GM20000 (cell line): ENCODE measurements around the gene TICRR.

Source experiments
- DNase-seq: peaks from one replicate; pipeline ENCODE4 v3.0.0; 2012; ENCODE audit warnings: low spot score
- TF ChIP-seq, protein P1 (sequence below): IDR thresholded peaks from 2 replicates; pipeline ENCODE4 v1.5.1; 2012; ENCODE audit warnings: mild to moderate bottlenecking, control low read depth; ENCODE audit errors: extremely low read depth, missing control alignments

Gene TICRR

DNA sequence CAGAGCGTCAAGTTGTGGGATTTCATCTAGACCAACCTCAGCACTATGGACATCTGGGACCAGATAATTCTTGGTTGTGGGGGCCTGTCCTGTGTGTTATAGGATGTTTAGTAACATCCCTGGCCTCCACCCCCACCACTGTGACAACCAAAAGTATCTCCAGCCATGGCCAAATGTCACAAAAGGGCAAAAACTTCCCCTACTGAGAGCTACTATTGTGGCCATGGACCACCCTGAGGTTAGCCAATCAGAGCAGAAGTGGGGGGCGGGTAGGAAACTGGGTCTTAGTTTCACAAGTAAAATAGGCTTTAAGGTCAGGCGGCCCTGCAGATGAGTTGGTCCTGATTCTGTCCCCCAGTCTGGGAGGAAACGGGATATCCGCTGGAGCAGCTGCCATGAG, 54.6 kb downstream of the TICRR start:
- TF ChIP-seq, protein P1, sequence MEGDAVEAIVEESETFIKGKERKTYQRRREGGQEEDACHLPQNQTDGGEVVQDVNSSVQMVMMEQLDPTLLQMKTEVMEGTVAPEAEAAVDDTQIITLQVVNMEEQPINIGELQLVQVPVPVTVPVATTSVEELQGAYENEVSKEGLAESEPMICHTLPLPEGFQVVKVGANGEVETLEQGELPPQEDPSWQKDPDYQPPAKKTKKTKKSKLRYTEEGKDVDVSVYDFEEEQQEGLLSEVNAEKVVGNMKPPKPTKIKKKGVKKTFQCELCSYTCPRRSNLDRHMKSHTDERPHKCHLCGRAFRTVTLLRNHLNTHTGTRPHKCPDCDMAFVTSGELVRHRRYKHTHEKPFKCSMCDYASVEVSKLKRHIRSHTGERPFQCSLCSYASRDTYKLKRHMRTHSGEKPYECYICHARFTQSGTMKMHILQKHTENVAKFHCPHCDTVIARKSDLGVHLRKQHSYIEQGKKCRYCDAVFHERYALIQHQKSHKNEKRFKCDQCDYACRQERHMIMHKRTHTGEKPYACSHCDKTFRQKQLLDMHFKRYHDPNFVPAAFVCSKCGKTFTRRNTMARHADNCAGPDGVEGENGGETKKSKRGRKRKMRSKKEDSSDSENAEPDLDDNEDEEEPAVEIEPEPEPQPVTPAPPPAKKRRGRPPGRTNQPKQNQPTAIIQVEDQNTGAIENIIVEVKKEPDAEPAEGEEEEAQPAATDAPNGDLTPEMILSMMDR = no peak
- peak; percentile 17 for DNase-seq

DNA sequence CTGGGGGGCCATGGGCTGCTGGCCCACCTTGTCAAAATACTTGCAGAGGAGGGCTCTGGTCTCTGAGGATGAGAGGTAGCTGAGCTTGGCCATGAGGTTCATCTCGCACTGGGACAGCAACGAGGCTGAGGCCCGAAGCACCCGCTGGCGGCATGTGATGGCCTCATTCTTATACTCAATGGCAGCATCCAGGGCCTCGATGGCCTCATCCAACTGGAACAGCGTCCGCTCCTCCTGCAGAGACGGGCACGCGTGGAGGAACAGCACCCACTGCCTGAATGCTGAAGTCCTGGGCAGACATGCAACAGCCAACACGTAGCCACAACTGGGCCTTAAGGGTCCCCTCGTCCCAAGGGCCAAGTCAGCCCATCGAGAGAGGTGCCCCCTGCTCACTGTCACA, 55.0 kb downstream of the TICRR start:
- TF ChIP-seq, protein P1 = no peak
- no peak for DNase-seq

DNA sequence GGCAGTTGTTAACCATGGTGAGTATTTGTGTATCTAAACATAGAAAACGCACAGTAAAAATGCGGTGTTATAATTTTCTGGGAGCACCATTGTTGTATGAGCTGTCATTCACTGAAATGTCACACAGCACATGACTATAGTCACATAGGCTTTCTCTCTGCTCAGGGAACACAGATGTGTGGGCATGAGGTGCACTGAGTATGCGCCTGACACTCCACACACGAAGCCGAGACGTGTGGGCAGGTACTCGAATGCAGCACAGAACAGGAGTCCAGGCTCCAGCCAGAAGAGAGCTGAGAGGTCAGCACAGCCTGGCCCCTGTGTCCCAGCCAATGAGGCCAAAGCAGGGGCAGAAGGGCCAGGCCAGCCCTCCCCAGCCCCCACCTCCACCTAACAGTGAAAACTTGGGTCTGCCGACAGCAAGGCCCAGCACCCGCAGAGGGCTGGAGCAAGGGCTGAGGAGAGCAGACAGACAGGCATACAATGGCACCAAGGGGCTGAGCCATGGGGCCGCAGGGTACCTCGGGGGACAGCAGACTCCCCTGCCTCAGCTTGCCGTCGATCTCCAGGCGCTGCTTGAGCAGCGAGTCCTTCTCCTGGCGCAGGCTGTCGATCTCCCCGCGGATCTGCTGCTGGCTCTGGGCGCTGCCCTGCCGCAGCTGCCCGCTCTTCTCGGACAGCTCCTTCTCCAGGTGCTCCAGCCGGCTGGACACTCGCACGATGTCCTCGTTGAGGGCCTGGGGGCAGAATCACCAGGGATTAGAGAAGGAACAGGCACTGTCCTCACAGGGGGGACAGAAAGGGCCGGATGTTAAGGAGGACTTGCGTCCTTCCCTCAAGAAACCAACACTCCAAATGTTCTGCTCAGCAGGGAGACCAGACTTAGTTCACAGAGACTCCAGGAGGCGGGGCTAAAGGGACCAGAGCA, 56.0 kb downstream of the TICRR start:
- TF ChIP-seq, protein P1 = no peak
- no peak for DNase-seq

DNA sequence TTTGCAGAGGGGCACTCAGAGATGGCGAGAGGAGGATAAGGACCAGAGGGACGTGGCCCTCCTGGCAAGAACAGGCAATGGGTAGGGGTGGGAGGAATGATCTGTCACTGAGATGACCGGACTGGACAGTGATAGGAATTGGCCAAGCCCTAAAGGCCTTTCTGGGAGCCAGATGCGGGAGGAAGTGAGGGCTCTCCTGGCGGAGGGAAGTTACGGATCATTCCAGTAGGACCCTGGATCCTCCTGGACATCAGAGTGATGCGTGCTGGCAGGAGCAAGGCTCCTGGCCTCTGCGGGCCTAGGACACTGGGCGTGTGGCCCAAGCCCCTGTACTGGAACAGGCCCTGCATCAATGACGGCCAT, 56.6 kb downstream of the TICRR start:
- DNase-seq = no peak
- TF ChIP-seq, protein P1 = no peak

DNA sequence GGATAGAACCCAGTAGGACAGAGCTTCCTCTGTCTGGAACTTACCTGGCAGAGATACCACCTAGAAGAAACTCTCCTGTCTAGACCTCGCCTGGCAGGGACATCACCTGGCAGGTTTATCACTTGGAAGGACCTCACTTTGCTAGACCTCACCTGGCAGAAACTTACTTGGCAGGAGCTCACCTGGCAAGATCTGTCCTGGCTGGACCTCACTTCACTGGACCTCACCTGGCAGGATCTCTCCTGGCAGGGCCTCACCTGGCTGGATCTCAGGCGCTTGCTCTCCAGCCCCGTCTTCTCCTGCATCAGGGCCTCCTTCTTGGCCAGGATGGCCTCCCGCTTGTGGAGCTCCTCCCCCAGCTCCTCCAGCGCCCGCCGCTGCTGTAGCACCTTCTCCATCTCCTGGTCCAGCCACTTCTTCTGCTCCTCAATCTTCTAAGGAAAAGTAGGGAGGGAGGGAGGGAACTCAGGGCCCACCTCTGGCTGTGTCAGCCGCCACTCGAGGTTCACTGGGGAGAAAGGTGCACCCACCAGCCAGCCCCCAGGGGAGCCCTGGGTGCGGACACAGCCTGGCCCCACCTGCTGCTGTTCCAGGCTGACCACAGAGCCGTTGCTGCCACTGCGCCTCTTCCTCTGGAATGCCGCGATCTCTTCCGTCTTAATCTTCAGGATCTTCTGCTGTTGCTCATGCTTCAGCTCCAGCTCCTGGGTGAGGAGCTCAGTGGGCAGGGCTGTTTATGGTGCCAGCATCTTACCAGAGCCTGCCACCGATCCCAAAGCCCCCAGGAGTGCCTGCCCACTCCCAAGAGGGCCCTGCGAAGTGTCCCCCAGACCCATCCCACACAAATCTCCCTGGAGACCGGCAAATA, 57.5 kb downstream of the TICRR start:
- no peak for DNase-seq
- TF ChIP-seq, protein P1 = no peak

DNA sequence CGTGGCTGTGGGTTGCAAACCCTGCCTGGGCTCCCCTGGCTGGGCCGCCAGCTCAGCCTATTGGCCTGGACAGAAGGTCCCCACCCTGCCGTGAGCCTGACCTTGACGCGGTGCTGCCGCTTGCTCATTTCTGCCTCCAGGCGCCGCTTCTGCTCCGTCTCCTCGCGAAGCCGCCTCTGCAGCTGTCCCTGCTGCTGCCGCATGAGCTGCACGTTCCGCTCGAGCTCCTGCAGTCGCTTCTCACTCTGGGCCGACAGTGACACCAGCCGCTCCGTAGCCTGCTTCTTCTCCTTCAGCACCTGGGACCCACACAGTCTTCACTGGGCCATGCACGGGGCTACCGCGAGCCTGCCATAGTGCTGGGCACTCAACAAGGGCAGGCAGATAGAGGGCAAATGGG, 58.3 kb downstream of the TICRR start:
- TF ChIP-seq, protein P1 = no peak
- no peak for DNase-seq

DNA sequence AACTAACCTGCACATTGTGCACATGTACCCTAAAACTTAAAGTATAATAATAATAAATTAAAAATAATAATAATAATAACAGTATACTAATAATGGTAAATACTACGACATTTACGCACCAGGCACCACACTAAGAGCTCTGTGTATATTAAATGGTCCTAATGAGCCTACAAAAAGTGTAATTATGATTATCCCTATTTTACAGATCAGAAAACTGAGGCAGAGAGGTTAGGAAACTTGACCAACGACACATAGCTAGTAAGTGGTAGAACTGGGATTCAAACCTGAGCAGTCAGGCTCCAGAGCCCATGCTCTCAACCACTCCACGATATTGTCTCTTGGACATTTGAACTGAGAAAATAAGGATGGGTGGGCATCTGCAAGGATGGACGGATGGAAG, 65.0 kb downstream of the TICRR start:
- no peak for DNase-seq
- TF ChIP-seq, protein P1 = no peak
